Parathyroid adenoma (tissue), 2 donors: ENCODE results near the gene PLIN1.

ENCODE experiments used
- H2AFZ ChIP-seq: fragments of 300-600 bp; sonication (generic); one replicate; pipeline ENCODE4 v1.7.0; 2017; ENCODE audit warnings: antibody characterized with exemption, mild to moderate bottlenecking
- H3K27ac ChIP-seq: fragments of 300-600 bp; sonication (generic); one replicate; pipeline ENCODE4 v1.7.0; 2017
- H3K27me3 ChIP-seq: fragments of 300-600 bp; sonication (generic); one replicate; pipeline ENCODE4 v1.7.0; 2017; ENCODE audit warnings: low read length; ENCODE audit not compliant: control insufficient read depth, insufficient read depth
- H3K36me3 ChIP-seq: fragments of 300-600 bp; sonication (generic); one replicate; pipeline ENCODE4 v1.7.0; 2017; ENCODE audit warnings: low read length; ENCODE audit not compliant: control insufficient read depth, insufficient read depth
- H3K4me1 ChIP-seq: fragments of 300-600 bp; sonication (generic); one replicate; pipeline ENCODE4 v1.7.0; 2017; ENCODE audit warnings: control low read depth
- H3K4me2 ChIP-seq: fragments of 300-600 bp; sonication (generic); one replicate; pipeline ENCODE4 v1.7.0; 2017; ENCODE audit warnings: low read length
- H3K4me3 ChIP-seq: fragments of 300-600 bp; sonication (generic); one replicate; pipeline ENCODE4 v1.7.0; 2017; ENCODE audit warnings: low read depth, low read length
- H3K79me2 ChIP-seq: fragments of 300-600 bp; sonication (generic); one replicate; pipeline ENCODE4 v1.7.0; 2017; ENCODE audit warnings: control low read depth
- H3K9ac ChIP-seq: fragments of 300-600 bp; sonication (generic); one replicate; pipeline ENCODE4 v1.7.0; 2017; ENCODE audit warnings: mild to moderate bottlenecking
- H3K9me3 ChIP-seq: fragments of 300-600 bp; sonication (generic); one replicate; pipeline ENCODE4 v1.7.0; 2017; ENCODE audit warnings: low read length; ENCODE audit not compliant: control insufficient read depth
- CTCF ChIP-seq: fragments of 300-600 bp; sonication (generic); IDR thresholded peaks from one replicate; pipeline ENCODE4 v1.7.0; 2017; ENCODE audit warnings: antibody characterized with exemption, mild to moderate bottlenecking
- donor health status: primary hyperparathyroidism.

Gene PLIN1

GRCh38 chr15:89714775-89715174, 35.6 kb upstream of the PLIN1 start:
- Histone ChIP-seq H3K27ac (no peak overlapping the region), H3K9ac (no peak overlapping the region), H3K27me3 (no peaks in the 10 kb centered on the region), H3K4me1 (no peaks in the 10 kb centered on the region), H3K4me3 (no peak overlapping the region), H3K79me2 (no peaks in the 10 kb centered on the region), H3K36me3 (no peaks in the 10 kb centered on the region), H3K9me3 (no peaks in the 10 kb centered on the region), H3K4me2 (no peak overlapping the region), H2AFZ (no peak overlapping the region)
- no peak for TF ChIP-seq CTCF

DNA sequence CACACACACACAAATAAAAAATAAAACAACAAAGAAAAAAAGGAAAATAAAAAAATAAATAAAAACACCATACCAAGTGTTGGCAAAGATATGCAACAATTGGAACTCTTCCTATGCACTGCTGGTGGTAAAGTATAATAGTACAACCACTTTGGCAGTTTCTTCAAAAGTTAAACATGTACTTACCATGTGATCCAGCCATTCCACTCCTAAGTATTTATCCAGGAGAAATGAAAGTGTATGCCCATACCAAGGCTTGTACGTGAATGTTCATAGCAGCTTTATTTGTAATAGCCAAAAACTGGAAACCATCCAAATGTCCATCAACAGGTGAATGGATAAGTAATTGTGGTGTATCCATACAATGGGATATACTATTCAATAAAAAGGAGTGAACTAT, 28.4 kb upstream of the PLIN1 start:
- no peak overlapping the region for H3K4me3 ChIP-seq
- no peaks in the 10 kb centered on the region for H3K9me3 ChIP-seq
- H3K4me1 ChIP-seq: no peaks in the 10 kb centered on the region
- no peak for TF ChIP-seq CTCF
- no peaks in the 10 kb centered on the region for H3K27me3 ChIP-seq
- no peak overlapping the region for H3K27ac ChIP-seq
- no peak overlapping the region for H2AFZ ChIP-seq
- H3K4me2 ChIP-seq: no peak overlapping the region
- H3K79me2 ChIP-seq: no peaks in the 10 kb centered on the region
- H3K9ac ChIP-seq: no peak overlapping the region
- H3K36me3 ChIP-seq: no peaks in the 10 kb centered on the region

- H3K4me1 ChIP-seq: no peaks in the 10 kb centered on the region
- no peak overlapping the region for H3K27ac ChIP-seq
- H3K36me3 ChIP-seq: no peaks in the 10 kb centered on the region
- H3K79me2 ChIP-seq: no peaks in the 10 kb centered on the region
- no peak overlapping the region for H3K4me3 ChIP-seq
- no peak overlapping the region for H3K9ac ChIP-seq
- no peak overlapping the region for H3K4me2 ChIP-seq
- H3K9me3 ChIP-seq: no peaks in the 10 kb centered on the region
- no peak overlapping the region for H2AFZ ChIP-seq
- no peak for TF ChIP-seq CTCF
- H3K27me3 ChIP-seq: no peaks in the 10 kb centered on the region
These were observed 25.2 kb upstream of the PLIN1 start for GRCh38 chr15:89704411-89704810.

DNA sequence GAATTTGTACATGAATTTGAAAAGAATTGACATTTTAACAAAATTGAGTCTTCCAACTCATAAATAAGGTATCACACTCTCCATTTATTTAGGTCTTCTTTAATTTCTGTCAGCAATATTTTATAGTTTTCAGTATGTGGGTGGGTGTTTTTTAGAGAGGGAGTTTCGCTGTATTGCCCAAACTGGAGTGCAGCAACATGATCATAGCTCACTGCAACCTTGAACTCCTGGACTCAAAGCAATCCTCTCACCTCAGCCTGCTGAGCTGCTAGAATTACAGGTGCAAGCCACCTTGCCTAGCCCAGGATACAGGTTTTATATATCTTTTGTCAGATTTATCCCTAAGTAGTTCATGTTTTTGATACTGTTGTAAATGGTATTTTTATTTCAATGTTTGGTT, 16.0 kb upstream of the PLIN1 start:
- Histone ChIP-seq H3K4me1 (peaks cover 2% of the 10 kb centered on the region), H3K27ac (no peak overlapping the region), H2AFZ (no peak overlapping the region), H3K4me2 (no peak overlapping the region), H3K9ac (no peak overlapping the region), H3K79me2 (no peaks in the 10 kb centered on the region), H3K27me3 (no peaks in the 10 kb centered on the region), H3K9me3 (no peaks in the 10 kb centered on the region), H3K4me3 (no peak overlapping the region), H3K36me3 (no peaks in the 10 kb centered on the region)
- no peak for TF ChIP-seq CTCF

- Histone ChIP-seq H3K4me3 (no peak overlapping the region), H3K4me2 (no peak overlapping the region)
- no peak for TF ChIP-seq CTCF
These were observed 14.5 kb upstream of the PLIN1 start for GRCh38 chr15:89693696-89694095.

More at GRCh38 chr15:89693696-89694095, 14.5 kb upstream of the PLIN1 start:
- Histone ChIP-seq H3K9me3 (no peaks in the 10 kb centered on the region), H2AFZ (no peak overlapping the region), H3K27me3 (no peaks in the 10 kb centered on the region), H3K9ac (no peak overlapping the region), H3K4me1 (peaks cover 2% of the 10 kb centered on the region), H3K79me2 (peaks cover 4% of the 10 kb centered on the region), H3K36me3 (no peaks in the 10 kb centered on the region), H3K27ac (no peak overlapping the region)
